DMS79 (cell line): ENCODE measurements around the gene CNTNAP5.

Source experiments
- DNase-seq: peaks from one replicate; lab custom pipeline; 2025; lab: John Stamatoyannopoulos, UW

The CNTNAP5 gene

DNA sequence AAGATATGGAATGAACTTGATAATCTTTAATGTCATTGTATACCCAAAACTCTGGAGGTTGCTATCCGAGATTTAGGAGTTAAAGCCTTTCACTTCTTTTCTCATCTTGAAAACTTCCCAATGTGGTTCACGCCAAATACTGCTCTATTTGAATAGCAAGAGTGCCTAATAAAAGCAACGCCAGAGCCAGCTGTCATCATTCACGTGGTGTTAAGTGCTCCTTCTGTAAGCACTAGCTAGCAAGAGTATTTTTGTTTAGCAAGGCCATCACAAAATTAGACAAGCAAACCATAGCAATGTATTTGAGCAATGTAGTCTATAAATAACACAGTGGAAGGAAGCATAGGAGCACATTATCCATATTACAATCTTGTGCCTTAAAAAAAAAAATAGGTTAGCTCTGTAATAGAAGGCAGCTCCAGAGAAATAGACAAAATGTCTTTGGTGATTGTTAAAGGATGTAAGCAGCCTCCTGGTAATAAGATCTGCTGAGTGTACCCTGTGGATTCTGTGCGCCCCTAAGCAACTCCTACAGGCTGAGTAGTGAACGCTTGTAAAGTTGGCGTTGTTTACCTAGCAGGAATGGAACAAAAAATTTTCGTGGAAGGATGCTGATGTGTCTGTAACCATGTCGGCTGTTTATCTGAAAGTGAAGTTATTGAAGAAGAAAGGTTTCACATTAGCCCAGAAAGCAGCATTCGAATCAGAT is 518.0 kb downstream of the CNTNAP5 start:
- DNase-seq = peak; percentile 90

DNA sequence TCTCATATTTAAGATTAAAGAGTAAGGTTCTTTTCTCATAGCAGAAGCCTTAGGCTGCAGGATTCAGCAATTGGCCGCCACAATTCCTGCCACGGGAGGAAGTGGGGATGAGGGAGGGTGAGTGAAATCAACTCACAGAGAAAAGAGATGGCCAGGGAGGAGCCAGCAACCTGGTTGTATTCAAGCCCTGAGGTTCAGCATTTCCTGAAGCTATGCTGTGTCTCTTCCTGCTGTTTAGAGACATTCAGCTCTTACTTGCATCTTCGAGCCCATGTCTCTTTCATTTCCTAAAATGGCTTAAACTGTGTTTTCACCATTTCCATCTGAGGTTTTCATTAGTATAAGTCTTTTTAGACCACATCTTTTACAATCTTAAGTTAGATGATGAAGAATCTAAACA is 522.6 kb downstream of the CNTNAP5 start:
- no peak for DNase-seq

DNA sequence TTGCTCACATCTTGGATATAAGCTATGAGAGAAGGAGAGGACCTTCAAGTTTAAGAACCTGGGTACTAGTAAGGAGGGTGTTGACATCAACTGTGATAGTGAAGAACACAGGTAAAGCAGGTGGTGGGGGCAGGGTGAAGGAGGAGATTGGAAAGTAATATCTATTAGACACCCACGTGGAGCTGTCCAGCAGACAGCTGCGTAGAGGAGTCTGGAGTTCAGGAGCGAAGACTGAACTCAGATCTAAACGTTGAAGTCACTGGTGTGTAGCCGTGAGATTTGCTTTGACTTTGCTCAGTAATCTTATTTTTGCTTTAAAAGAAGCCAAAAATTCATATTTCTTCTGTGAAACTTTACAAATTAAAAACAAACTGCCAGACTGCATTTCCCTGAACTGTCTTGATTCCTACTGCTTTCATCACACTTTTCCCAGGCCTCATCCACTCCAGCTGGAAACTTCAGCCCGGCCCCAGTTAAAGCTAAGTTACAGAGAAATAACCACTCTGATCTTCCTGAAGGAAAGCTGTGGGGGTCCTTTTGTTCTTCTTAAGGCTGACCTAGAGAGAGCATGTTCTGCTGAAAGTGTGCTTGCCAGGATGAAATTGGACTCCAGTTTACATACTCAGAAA is 533.3 kb downstream of the CNTNAP5 start:
- DNase-seq = no peak

DNA sequence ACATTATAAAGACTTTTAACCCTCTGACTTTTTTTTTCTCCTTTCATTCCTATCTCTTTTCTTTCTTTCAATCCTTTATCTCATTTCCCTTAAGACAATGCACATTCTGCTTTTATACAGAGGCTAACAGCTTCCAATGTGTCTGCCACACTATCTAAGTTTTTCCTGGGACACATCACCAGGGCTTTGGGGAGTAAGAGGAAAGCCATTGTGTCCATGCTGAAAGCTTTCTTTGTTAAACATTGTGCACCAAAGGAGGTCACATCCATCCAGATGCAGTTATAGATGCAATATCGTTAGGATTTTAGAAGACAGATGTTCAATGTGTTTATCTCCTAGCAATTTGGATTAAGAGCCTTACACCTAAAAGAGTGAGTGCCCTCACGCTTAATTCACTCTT is 534.1 kb downstream of the CNTNAP5 start:
- no peak for DNase-seq

DNA sequence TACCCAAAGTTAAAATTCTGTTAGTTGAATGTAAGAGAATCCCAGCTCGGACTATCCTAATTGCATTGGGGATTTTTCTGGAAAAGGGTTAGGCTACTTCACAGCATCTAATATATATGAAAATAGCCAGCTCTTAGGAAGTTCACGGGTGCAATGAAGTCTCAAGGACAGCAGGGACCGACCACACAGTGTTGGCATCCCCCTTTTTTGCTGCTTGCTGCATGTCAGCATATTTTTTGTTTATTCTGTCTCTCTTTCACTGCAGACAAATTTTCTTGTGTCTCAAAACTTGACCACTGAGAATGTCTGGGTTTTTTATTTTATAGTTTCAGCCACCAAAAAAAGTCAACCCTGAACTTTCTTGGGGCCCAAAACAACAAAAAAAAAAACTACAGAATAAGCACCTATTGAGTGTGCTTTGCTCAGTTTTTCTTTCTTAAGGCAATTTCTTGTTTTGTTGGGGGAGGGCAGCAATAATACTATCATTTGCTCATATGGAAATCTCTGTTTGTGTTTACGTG is 535.6 kb downstream of the CNTNAP5 start:
- DNase-seq = no peak

DNA sequence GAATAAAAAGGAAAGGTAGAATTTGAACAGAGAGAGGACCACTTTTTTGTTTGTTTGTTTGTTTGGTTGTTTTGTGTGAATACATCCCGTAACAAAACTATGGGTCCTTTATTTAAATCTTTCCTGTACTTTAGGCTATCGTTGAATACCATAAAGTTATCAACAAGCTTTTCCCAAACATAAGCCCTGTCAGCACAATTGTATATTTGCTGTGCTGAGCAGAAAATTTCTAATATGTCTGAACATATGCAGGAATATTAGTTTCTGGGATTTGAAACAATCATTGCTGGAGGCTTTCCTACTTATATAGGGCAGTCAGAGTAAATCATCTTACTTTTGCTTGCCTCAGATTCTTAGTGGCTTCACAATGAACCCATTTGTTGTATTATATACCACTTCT is 536.4 kb downstream of the CNTNAP5 start:
- DNase-seq = no peak

DNA sequence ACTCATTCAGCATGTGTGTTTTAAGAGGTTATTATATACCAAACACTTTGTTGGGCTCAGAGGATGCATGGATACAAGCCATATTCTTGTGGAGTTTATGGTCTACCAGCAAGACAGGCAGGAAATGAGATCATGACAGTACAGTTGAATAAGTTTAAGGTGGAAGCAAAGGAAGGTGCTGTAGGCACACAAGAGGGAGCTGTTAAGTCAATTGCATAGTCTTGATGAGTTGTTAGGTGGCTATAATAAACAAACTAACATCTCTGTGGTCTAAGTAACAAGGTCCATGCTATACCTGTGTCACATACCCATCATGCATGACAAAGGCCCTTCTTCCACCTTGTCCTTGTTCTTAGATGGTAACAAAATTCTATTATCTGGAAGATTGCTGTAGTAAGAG is 538.3 kb downstream of the CNTNAP5 start:
- DNase-seq = no peak

DNA sequence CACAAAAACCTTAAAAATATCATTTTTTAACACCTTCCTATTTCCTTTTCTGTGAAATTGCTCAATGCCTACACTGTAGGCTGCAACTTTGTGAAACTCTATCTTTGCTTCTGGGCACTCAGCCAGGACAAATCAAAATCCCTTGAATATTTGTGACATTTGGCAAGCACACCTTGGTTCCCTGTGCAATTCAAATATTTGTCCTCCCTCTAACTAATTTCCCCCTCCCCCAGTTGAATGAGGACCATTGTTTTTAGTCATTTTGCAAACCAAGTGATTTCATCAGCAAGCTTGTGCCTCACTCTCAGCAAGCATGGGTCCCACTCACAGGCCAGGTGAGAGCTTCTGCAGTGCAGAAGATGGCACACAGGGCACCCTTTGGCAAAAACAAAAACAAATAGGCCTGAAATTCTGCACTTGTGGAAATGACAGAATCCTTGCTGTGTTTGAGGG is 541.5 kb downstream of the CNTNAP5 start:
- DNase-seq = no peak

DNA sequence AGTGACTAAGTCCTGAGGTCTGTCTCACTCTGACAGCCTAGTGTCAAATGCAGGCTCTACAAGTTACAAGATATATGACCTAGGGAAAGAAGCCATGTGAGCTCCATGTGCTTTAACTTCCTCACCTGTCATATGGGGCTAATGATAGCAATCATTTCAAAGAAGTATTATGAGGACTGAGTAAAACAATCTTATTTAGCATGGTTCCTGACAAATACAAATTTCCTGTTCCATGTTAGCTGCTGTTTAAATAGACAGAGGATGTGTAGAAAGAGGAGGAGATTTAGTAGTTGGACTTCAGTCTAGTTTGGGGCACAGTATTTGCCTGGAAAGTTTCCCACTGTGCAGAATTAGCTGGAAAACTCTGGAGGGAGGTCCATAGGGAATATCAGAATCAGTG is 545.8 kb downstream of the CNTNAP5 start:
- DNase-seq = no peak

DNA sequence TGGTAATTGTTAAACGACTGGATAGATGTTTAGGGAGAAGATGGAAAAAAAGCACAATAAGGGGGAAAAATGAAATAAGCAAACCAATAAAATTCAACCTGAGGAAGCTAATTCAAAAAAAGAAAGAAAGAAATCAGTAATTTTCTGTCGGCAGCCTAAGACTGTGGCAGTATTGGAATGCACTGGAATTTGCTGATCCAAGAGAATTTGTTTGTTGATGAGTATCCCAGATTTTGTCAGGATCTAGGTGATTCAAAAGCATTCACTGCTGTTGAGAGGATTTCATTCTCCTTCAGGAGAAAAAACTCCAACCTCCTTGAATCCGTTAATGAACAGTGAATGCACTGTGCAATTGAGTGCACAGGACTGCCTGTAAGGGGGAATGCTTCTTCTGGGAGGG is 546.7 kb downstream of the CNTNAP5 start:
- no peak for DNase-seq

DNA sequence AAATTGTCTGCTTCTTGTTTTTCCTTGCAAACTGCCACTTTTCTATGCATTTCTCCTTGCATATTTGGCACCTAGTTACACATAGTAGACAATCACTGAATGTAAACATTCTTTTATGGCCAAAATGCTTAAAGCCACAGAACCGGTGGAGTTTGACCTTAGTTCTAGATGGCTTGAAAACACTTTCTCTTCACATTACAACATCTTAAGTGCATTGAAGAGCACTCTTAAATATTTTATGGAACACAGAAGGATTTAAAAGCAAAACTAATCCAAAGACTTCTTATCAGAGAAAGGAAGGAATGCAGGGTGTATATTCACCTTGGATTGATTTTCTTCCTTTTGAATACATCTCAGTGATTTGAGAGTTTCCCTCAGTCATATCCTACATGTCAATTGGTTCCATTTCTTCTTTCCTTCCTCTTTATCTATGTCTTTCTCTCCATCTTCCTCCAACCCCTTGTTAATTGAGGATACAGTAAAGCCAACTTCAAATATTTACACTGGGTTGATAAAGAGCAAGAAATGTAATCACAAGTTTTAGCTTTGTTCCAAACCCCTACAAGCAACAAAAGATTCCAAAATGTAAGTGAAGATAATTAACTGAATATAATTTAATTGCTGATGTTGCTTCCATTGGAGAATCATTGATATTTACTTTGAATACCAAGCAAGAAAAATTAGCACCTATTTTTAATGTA is 548.0 kb downstream of the CNTNAP5 start:
- peak; percentile 30 for DNase-seq

DNA sequence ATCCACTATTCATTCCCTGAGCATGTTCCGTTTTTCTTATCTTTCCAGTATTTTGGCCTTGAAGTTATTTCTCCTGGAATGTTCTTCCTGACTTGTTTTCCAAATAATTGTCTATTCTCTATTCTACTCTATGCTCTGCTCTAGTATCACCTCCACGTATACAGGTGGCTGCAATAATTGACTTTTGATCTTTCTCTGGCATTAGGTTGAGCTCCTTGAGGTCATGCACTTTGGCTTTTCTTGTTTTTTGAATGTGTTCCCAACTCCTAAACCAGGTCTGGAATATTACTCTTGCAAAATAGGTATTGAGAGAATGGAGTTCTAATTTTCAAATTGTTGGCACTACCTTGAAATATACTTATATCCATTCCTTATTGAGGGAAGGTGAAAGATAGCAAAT is 550.4 kb downstream of the CNTNAP5 start:
- no peak for DNase-seq

DNA sequence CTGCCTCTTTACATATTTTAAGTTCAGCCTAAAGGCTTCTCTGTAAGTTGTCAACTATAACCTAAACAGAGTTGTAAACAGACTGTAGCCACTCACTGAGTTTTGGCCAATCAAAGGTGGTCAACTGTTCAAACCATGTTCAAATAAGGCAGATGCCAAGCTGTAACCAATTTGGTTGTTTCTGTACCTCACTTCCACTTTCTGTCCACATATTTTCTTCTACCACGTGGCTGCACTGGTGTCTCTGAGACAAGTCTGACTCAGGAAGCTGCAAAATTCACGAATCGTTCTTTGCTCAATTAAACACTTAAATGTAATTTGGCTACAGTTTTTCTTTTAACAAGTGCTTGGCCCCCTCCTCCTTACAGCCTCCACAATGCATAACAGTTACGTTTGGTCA is 555.2 kb downstream of the CNTNAP5 start:
- no peak for DNase-seq

DNA sequence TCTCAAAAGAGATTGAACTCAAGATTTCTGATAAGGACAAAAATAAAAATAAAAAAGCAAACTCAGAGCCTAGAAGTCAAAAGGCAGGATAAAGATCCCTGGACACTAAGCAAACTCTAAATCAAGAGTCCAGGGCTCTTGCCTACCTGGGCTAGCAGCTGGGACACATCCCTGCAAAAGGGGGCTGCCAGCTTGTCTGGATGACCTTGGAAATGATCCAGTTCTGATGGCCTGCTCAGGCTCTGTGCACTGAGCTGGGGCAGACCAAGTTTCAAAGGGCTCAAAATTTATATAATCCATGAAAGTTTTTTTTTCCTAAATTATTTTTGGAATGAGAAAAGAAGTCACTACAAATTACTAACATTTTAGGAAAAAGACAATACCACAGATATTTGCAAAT is 557.3 kb downstream of the CNTNAP5 start:
- no peak for DNase-seq

DNA sequence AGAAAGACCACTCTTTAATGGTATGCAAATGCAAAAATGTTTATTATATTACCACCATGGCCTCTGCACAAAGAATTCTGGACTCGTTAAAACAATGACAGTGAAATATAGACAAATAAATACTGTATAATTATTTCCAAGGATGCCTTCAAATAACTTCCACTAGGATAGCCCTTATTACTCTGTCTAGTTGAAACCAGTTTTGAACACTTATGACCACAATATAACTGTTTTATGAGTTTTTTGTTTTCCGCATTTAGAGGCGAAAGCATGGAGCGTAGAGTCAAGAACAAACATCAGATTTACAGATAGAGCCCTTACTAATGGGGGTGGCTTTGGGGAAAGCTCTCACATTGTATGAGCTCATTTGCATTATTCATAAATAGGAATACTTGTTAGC is 559.5 kb downstream of the CNTNAP5 start:
- no peak for DNase-seq

DNA sequence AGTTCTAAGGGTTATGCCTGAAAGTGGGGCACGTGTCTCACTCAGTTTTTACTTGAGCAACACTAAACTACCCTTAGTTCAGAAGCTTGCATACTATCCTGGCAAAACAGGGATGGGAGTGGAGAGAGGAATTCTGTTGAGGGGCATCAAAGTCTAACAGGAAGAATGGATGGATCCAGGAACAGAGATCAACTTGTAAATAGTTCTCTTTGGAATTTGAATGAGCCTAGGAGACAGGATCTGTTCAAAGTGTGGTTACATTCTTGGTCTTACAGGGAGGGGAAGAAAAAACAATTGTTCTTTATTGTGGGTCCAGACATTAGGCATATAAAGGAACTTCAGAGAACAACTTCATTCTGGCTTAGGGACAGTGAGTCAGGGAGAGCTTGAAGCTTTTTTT is 560.2 kb downstream of the CNTNAP5 start:
- DNase-seq = no peak

DNA sequence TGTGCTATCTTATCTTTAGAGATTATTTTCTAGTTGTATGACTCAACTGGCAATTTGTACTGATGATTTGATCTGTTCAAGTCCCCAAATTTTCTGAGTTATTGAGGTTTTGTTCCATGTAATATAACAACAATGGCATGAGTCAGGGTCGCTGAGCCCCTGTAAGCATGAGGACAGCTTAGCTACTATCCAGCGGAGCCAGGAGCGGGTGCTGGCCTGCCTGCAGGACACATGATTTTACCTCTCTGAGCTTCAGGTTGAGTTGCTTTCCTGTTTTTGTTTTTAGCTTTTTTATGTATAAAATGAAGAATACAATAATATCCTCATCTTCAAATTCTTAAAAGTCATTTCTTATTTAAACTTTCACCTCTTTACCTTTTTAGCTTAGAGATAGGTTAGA is 561.1 kb downstream of the CNTNAP5 start:
- no peak for DNase-seq

DNA sequence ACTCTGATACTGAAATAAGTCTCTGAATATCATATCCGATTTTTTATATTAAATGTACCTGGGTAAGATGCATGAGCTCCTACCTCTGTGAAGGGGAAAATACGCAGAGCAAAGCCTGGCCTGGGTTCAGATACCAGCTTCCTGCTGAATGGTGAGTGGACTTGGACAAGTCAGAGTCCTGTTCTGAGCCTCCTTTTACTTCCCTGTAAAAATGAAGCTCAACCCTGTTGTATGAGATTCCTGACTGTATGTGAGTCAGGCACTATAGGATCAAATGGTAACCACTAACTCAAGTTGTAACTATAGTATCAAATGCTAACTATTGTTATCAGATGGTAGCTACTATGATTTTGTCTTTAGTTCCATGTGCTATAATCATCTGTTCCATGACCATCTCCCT is 561.7 kb downstream of the CNTNAP5 start:
- no peak for DNase-seq

DNA sequence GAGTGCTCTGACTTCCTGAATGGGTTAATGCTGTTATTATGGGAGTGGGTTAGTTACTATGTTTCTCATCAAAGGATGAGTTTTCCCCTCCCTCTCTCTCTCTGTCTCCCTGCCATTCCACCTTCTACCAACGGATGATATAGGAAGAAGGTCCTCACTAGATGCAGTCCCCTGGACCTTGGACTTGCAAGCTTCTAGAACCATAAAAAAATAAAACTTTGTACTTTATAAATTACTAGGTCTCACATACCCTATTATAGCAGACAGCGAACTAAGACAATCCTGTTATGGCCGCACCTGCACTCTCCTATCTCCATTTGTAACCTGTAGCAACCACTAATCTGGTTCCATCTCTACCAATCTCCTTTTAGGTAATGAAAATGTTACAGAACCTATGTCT is 564.9 kb downstream of the CNTNAP5 start:
- no peak for DNase-seq

DNA sequence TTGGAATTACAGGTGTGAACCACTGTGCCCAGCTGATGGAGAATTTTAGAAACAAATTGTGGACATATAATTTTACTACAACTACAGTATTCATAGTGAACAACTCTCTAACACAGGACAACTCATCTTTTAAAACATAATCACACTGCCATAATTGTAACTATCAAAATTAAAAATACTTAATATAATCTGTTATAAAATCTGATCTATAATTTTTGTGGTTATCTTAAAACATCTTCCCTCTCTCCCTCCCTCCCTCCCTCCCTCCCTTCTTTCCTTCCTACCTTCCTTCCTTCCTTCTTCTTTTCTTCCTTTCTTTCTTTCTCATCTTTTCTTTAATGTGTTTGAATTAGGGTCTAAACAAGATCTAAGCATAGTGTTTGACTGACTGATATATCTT is 577.7 kb downstream of the CNTNAP5 start:
- DNase-seq = no peak

DNA sequence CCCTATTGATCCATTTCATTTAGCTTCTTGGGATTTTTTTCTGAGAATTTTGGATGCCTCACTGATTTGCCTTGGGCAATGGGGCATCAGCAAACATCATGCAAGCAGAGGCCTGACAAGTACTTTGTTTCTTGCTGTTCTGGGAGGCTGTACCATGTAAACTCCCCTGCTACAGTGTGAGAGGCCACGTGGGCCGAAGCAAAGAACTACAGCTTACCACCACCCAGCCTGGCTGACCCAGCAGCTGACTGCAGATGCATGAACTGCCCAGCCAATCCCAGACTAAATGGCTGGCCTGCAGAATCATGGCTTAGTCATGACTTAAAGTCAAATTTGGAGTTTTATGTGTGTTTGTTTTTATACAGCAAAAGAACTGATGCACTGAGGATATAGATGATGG is 579.9 kb downstream of the CNTNAP5 start:
- DNase-seq = no peak

DNA sequence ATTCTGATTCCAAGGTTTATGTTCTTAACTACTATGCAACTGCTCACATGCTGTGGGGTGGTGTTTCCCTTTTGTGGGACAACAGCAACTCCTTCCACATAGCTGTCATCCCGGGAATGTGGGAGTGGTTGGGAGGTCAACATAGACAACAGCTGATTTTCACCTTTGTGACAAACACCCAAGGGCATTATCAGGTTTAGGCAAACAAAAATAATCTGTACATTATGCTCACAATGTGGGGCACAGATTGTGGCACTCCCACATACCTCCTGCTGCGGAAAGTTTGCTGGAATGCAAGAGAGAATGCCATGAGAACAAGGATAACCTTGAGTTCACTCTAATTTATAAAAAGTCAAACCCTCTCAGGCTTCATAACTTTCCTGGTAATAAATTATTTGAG is 582.6 kb downstream of the CNTNAP5 start:
- DNase-seq = no peak

DNA sequence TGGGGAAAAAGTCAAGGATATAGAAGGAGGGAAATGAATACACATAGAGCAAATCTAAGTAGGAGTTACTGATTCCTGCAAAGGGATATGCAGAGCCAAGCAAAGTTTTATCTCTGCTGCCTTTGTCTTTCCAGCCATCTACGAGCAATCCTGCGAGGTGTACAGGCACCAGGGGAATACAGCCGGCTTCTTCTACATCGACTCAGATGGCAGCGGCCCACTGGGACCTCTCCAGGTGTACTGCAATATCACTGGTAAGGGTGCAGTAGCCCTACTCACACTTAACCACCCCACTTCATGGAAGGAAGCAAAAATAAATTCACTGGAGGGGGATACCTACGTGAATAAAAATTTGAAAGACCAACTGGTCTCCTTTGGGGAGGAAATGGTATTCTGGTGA is 584.6 kb downstream of the CNTNAP5 start:
- DNase-seq = no peak
